Endometrial microvascular endothelial cells (primary cell): ENCODE data around the gene TMEM217. TPM values are rescaled to one million over a fixed set of nuclear protein-coding genes. Genes with fewer than 3 reads are reported as not detected.
"Not testable (repeated sequence)": the region's sequence is repeated elsewhere in the genome, so short reads cannot be mapped to it uniquely, and the experiment has no call there.

Experiments used
- in situ Hi-C: cut with HindIII; loops from 2 replicates; pipeline ENCODE4 v1.10.0; 2017; ENCODE audit warnings: low sequenced_read_pairs, low pct_unique_long_range_greater_than_20kb; ENCODE audit errors: inconsistent ontology term
- total RNA-seq: library from RNA; depleted of rRNA; stranded (reverse); fragments of >200 nt; gene quantifications from one replicate; pipeline ENCODE4 v1.2.3, GENCODE V29; 2015; ENCODE audit errors: inconsistent ontology term

Gene TMEM217
- total RNA-seq, 1 donor from 2014 or later: 28.2 TPM

GRCh38 chr6:37200085-37200484 is 57.9 kb downstream of the TMEM217 start:
- in situ Hi-C loops: no loop called here

GRCh38 chr6:37196451-37196850 is 61.5 kb downstream of the TMEM217 start:
- in situ Hi-C loops: not testable (repeated sequence)

GRCh38 chr6:37194886-37195285 is 63.1 kb downstream of the TMEM217 start:
- in situ Hi-C loops: not testable (repeated sequence)

- in situ Hi-C loops: no loop called here
Observed at GRCh38 chr6:37192666-37193065, 65.3 kb downstream of the TMEM217 start.

GRCh38 chr6:37190159-37190535 is 67.8 kb downstream of the TMEM217 start:
- in situ Hi-C loops: no loop called here

GRCh38 chr6:37188962-37189510 is 68.9 kb downstream of the TMEM217 start:
- in situ Hi-C loops: no loop called here

- in situ Hi-C loops: no loop called here
Observed at GRCh38 chr6:37187321-37188022, 70.5 kb downstream of the TMEM217 start.

- in situ Hi-C loops: not testable (repeated sequence)
Observed at GRCh38 chr6:37185949-37186720, 71.8 kb downstream of the TMEM217 start.

GRCh38 chr6:37182736-37183590 is 75.0 kb downstream of the TMEM217 start:
- in situ Hi-C loops: no loop called here

- in situ Hi-C loops: not testable (repeated sequence)
Observed at GRCh38 chr6:37180610-37181009, 77.3 kb downstream of the TMEM217 start.

- in situ Hi-C loops: no loop called here
Observed at GRCh38 chr6:37180075-37180474, 77.9 kb downstream of the TMEM217 start.

GRCh38 chr6:37177935-37178517 is 79.9 kb downstream of the TMEM217 start:
- in situ Hi-C loops: no loop called here

GRCh38 chr6:37177077-37177934 is 80.6 kb downstream of the TMEM217 start:
- in situ Hi-C loops: no loop called here

- in situ Hi-C loops: no loop called here
Observed at GRCh38 chr6:37176268-37177076, 81.5 kb downstream of the TMEM217 start.

GRCh38 chr6:37175332-37176267 is 82.3 kb downstream of the TMEM217 start:
- in situ Hi-C loops: no loop called here
